ENCODE results near the gene GAL3ST2.

GRCh38 chr2:241833101-241833663 is 56.6 kb downstream of the GAL3ST2 start:
- TF ChIP-seq CTCF (IDR thresholded peaks at IDR 0.05; ENCODE audit: insufficient read depth, low read depth, low read length) (no peak), EZH2 (IDR thresholded peaks at IDR 0.05; ENCODE audit: insufficient read depth, low read length) (no peak)
